GM18502 (cell line): ENCODE data around the gene CERS4.
"Not testable (repeated sequence)": the region's sequence is repeated elsewhere in the genome, so short reads cannot be mapped to it uniquely, and the experiment has no call there.

Experiments used
- ATAC-seq: cut with Tn5 transposase; IDR thresholded peaks from one replicate; pipeline ENCODE4 v1.9.1; 2021; ENCODE audit warnings: mild to moderate bottlenecking; ENCODE audit not compliant: unreplicated experiment, poor library complexity

CERS4 gene

DNA sequence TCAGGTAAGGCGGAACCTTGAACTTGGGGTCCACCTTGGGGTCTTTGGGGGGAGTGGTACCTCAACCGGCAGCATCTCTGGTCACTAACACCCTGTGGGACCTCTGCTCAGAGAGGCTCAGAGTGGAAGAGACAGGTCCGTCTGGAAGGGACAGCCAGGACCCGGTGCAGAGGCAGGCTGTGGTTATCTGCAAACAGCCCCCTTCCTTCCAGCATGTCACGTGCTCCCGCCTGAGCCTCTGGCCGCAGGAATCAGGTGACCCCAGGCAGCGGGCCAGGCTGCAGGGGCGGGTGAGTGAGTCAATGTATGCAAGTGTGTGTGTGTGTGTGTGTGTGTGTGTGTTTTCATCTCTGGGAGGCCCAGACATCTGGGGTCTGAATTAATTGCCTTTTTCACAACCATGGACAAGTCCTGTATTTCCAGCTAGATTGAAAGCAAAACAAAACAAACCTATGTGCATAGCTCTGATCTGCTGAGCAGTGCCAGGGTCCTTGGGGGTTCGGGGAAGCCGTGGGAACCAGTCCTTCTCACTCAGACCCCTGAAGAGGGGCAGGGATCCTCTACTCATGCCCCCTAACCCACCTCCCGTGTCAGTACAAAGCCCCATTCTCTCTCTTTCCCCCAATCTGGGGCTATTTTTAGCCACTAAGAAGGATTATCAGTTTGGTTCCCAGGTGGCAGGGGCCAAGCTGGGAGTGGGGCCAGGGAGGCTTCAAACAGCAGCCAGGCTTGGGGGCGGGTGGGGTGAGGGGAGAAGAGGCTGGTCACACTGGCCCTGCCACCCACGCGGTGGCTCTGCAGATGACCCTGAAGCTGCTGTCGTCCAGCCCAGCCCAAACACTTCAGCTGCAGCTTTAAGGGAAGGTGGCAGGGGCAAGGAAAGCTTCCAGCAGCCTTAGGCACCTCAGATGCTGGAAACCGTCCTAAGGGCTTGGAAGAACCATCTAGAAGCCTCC lies 31.4 kb downstream of the CERS4 start:
- peak; percentile 58 for ATAC-seq

DNA sequence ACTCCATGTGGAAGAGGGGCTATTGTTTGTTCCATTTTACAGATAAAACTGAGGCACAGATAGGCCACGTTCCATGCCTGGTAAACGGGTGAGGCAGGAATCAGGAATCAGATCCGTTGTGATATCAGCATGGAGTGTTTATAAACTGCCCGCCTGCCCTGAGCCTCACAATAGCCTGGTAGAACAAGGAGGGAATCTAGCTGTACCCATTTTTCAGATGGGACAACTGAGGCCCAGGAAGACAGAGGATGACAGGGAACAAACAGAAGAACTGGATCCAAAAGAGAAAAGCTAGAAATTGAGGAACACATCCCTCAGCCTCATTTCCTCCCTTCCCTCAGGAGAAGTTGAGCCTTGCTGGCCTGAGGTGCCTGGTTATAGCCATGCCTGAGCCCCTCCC lies 32.5 kb downstream of the CERS4 start:
- ATAC-seq = no peak

DNA sequence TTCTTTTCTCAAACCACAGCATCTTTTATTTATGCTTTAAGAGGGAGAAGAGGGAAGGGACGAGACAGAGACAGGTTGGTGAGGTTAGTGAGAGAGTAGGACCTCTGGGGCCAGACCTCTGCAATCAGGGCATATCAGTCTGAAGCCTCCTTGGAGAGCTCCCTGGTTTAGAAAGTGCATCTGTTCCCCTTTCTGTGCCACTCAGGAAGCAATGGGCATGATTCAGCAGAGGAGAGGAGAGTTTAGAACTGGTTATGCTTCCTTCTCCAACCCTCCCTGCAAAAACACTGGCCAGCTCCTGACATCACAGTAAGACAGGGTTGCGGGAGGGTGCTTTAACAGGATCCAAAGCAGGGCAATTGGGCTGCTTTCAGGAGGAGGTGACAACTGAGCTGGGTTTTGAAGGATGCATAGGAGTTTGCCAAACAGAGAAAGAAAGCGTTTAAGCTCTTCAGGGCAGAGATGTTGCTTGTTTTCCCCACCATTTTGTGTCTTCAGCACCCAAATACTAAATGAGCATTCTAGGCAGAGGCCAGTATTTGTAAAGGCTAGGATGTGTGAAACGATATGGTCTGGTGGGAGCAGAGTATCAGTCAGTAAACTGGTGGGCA lies 33.1 kb downstream of the CERS4 start:
- ATAC-seq = no peak

DNA sequence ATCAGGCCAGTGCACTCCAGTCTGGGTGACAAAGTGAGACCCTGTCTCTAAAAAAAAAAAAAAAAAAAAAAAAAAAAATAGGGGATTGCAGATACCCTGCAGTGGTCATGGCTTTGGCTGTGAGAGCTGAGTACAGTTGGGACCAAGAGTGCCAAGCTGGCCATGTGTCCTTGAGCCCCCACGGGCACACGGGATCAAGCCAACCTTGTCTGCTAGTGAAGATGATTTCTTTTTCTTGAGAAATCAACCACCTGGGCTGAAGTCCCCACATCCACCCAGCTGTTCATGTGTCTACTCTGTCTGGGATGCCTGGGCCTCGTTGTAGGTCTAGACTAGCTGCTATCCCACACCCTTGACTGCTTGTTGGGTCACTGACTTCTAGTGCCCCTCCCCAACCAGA lies 34.0 kb downstream of the CERS4 start:
- no peak for ATAC-seq

DNA sequence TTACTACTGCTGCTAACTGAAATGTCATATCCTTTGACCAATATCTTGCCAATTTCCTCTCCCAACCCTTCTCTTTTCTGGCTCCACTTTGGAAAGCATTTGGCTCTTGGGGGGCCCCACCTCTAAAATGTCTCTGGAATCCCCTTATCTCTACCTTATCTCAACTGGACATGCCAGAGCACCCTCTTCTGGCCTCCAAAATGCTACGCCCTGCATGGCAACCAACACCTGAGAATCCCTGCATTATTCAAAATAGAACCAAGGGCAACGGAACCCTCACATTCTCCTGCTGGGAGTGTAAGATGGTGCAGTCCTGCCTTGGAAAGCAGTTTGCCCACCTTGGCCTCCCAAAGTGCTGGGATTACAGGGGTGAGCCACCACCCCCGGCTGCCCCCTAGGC lies 35.3 kb downstream of the CERS4 start:
- ATAC-seq = no peak

DNA sequence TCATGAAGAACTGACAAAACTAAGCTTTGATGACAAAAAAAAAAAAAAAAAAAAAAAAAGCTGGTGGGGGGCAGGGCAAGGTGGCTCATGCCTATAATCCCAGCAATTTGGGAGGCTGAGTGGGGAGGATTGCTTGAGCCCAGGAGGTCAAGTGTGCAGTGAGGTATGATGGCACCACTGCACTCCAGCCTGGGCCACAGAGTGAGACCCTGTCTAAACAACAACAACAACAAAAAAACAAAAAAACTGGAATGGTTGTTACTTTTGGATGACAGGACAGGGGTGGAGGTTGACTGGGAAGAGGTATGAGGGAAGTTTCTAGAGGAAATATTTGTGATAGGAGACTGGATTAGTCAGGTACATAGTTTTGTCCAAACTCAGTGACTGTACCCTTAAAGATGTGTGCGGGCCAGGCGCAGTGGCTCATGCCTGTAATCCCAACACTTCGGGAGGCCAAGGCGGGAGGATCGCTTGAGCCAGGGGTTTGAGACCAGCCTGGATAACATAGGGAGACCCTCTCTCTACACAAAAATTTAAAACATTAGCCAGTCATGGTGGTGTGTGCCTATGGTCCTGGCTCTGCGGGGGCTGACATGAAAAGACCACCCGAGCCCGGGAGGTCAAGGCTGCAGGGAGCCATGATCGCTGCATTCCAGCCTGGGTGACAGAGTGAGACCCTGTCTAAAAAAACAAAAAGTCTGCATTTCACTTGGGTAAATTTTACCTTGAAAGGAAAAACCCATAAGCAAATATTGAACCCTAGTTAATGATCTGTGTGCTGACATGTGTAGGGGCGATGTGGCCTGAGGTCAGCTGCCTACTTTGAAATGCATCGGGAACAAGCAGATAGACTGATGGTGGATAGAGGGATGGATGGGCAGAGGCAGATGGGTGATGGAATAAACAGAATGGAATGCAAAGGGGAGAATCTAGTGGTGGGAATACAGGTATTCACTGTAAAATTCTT lies 37.0 kb downstream of the CERS4 start:
- no peak for ATAC-seq

DNA sequence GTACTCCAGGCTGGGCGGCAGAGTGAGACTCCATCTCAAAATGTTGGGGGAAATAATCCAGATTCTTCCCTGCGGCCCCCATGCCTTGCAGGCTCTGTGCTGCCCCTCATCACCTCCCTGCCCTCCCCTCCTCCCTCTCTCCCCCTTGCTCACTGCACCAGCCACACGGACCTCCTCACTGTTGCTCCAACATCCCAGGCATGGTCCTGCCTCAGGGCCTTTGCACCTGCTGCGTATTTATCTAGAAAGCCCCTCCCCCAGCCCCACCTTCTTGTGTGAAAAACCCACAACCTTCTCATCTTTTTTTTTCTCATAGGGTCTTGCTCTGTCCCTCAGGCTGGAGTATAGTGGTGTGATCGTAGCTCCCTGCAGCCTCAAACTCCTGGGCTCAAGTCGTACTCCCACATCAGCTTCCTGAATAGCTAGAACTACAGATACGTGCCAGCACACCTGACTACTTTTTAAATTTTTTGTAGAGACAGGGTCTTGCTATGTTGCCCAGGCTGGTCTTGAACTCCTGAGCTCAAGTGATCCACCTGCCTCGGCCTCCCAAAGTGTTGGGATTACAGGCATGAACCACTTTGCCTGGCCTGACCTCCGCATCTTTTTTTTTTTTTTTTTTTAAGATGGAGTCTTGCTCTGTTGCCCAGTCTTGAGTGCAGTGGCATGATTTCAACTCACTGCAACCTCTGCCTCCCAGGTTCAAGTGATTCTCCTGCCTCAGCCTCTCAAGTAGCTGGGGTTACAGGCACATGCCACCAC lies 38.1 kb downstream of the CERS4 start:
- not testable (repeated sequence) for ATAC-seq

DNA sequence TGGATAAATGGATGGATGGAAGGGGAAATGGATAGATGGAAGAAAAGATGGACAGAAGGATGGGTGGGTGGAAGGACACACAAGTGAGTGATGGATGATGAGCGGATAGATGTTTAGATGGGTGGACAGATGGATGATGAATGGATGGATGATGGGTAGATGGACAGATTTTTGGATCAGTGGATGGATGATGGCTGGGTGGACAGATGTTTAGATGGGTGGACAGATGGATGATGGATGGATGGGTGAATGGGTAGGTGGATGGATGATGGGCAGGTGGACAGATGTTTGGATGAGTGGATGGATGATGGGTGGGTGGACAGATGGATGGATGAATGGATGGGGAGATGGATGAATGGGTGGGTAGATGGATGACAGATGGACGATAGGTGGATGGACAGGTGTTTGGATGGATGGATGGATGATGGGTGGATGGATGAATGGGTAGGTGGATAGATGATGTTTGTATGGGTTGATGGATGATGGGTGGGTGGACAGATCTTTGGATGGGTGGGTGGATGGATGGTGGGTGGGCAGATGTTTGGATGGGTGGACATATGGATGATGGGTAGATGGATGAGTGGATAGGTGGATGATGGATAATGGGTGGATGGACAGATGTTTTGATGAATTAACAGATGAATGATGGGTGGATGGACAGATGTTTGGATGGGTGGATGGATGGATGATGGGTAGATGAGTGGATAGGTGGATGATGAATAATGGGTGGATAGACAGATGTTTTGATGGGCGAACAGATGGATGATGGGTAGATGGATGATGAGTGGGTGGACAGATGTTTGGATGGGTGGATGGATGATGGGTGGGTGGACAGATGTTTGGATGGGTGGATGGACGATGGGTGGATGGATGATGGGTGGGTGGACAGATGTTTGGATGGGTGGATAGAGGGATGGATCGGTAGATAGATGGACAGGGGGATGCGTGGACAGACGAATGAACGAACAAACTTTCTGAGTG lies 39.5 kb downstream of the CERS4 start:
- no peak for ATAC-seq

DNA sequence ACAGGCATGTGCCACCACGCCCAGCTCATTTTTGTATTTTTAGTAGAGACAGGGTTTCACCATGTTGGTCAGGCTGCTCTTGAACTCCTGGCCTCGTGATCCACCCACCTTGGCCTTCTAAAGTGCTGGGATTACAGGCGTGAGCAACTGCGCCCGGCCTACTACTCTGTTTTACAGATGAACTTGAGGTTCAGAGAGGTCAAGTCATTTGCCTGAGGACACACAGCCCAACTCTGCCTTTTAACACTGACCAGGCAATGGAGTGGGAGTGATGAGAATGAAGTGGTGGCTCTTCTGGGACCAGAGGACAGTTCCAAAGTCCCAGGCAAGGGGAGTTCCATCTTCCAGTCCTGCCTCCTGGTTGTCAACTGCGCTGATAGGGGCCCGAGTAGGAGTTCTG lies 41.4 kb downstream of the CERS4 start:
- ATAC-seq = no peak

DNA sequence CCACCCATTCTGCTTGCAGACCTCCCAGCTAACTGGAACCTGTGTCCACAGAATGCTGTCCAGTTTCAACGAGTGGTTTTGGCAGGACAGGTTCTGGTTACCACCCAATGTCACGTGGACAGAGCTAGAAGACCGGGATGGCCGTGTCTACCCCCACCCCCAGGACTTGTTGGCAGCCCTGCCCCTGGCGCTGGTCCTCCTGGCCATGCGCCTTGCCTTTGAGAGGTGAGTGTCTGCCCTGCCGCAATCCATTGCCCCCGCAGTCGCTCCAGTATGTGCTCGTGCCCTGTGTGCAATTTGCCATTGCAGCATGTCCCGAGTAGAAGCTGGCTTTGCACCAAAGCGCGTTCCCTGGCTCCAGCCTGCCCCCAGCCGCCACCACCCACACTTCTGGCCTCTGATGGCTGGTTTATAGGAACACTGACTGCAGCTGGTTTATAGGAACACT lies 41.9 kb downstream of the CERS4 start:
- ATAC-seq = no peak

DNA sequence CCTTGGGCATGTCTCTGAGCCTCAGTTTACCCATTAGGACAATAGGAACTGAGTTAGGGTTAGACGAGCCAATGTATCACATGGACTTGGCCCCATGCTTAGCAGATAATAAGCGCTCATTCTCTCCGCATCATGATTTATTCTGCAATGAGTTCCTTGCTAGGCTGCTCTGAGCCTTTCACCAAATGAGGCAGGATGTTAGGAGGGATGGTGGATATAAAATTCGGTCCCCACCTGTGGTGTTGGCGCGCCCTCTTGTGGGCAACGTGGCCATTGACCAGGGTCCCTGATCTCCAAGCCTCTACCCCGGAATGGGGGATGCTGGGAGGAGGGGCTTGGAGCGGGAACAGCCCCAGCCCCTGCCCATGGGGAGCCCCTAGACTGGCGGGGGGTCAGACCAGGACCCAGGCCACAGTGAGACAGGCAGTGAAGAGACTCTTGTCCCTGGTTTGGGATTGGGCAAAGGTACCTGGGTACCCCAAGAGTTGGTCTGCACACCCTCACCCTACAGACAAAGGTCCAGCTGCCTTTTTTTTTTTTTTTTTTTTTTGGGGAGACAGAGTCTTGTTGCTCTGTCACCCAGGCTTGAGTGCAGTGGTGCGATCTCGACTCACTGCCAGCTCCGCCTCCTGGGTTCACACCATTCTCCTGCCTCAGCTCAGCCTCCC lies 43.9 kb downstream of the CERS4 start:
- ATAC-seq = no peak

DNA sequence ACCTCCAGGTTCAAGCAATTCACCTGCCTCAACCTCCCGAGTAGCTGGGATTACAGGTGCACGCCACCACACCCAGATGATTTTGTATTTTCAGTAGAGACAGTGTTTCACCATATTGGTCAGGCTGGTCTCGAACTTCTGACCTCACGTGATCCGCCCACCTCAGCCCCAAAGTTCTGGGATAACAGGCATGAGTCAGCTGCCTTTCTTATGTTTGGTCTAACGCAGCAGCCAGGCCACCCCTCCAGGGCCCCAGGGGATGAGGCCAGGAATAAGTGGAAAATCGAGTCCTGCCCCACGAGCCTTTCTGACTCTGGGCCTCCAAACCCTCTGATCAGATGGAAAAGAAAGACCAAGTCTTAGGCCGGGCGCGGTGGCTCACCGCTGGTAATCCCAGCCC lies 44.5 kb downstream of the CERS4 start:
- no peak for ATAC-seq

DNA sequence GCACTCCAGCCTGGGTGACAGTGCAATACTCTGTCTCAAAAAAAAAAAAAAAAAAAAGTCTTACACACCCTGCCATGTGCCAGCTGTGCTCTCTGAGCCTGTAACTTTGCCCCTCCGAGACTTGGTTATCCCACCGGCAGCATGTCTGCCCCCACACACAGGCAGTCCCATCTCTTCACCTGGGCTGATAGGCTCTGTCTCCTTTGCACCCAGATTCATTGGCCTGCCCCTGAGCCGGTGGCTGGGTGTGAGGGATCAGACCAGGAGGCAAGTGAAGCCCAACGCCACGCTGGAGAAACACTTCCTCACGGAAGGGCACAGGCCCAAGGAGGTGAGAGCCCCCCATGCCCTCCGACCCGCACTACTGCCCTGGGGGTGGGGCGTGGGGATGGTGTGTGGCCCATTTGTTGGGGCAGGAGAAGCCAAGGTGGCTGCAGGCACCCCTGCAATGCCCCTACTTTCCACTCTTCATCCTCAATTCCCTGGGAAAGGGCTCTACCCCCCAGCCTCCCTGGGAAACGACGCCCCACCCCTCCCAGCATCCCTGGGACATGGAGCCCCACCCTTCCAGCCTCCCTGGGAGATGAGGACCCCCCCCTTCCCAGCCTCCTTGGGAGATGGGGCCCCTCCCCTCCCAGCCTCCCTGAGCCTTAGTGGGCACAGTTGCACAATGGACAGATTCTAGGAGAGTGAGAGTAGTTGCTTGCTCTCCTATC lies 45.3 kb downstream of the CERS4 start:
- ATAC-seq = no peak

DNA sequence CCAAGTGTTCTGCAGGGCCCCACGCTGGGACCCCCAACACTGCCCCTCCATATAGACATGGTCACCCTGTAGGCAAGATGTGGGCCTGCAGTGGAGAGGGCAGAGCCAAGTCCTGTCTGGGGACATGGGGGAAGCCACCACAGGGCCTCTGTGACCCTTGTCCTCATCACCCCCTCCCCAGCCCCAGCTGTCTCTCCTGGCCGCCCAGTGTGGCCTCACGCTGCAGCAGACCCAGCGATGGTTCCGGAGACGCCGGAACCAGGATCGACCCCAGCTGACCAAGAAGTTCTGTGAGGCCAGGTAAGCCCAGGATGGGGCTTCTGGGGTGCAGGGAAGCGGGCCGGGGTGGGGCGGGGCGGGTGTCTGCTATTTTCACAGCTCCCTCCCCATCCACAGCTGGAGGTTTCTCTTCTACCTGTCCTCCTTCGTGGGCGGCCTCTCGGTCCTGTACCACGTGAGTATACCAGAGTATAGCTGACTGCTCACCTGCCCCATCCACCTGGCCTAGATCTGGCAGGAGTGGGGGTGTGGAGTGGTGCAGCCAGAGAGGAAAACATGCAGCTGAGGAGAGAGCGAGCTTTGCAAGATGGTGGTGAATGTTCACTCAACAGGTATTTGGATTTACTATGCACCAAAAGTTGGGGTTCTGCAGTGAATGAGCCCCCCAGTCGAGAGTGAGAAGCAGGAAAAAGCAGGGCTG lies 46.4 kb downstream of the CERS4 start:
- ATAC-seq = no peak

DNA sequence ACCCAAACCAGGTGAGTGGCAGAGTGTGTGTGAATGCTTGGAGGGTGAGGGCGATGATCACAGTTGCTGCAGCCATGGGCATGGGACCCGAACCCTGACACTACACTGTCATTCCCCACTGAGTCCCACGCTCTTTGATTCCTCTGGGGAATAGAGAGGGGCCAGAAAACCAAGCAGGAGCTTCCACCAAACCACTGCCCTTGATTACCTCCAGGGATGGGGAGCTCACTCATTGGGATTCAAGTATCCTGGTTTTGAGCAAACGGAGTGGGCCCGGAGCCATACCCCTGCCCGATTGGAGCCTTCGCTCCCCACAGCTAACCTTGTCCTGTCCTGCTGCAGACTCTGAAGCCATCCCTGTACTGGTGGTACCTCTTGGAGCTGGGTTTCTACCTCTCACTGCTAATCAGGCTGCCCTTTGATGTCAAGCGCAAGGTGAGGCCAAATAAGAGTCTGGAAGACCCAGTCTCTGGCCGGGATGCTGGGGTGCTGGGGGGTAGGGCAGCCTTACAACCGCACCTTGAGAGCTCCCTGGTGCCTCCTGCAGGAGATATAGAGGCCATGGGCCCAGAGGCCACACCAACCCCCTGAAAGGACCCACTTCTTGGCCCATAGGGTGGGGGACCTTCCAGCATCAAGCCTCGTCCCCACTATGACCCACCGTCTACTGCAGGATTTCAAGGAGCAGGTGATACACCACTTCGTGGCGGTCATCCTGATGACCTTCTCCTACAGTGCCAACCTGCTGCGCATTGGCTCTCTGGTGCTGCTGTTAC lies 47.3 kb downstream of the CERS4 start:
- ATAC-seq = no peak

DNA sequence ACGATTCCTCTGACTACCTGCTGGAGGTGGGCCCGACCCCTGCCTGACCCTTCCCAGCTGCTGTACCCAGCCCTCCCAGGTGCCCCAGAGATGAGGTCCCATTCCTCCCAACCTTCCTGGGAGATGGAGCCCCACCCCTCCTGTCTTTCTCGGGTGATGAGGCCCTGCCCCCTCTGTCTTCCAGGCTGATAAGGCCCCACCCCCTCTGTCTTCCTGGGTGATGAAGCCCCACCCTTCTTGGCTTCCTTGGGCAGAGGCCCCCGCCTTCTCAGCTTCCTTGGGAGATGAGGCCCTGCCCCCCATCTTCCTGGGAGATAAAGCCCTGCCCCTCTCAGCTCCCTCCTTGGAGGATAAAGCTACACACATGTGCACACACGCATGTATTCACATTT lies 47.9 kb downstream of the CERS4 start:
- no peak for ATAC-seq
